Panc1 (cell line): ENCODE results near the gene UBE2J2.

Experiments
- SIN3A ChIP-seq: IDR thresholded peaks from 2 replicates; pipeline ENCODE4 v1.6.1; 2012; ENCODE audit warnings: low read depth, mild to moderate bottlenecking, low read length, moderate library complexity, borderline replicate concordance; ENCODE audit not compliant: insufficient read depth
- TCF7L2 ChIP-seq: IDR thresholded peaks from 2 replicates; pipeline ENCODE4 v1.6.1; 2011; ENCODE audit warnings: mild to moderate bottlenecking, low read depth, low read length, inconsistent platforms
- TF ChIP-seq, protein P1 (sequence below): fragments of 450-650 bp; IDR thresholded peaks from 2 replicates; pipeline ENCODE4 v1.5.1; 2017; ENCODE audit warnings: mild to moderate bottlenecking

DNA sequence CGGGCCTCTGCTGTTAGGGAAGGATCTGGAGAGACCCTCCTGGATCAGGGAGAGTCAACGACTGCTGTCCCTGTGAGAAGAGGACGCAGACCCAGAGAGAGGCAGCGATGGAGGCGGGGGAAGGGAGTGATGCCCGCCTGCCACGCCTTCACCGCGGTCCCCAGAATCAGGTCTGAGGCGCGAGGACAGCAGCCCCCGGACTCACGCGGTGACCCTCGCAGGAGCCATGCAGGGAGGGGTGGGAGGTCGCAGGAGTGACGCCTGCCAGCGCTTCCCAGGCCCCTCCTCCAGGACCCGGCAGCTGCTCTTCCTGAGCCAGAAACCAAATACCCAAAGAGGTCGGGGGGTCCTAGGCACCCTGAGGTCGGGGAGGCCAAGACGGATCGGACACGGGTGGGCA is 53.5 kb downstream of the UBE2J2 start:
- TF ChIP-seq, protein P1, sequence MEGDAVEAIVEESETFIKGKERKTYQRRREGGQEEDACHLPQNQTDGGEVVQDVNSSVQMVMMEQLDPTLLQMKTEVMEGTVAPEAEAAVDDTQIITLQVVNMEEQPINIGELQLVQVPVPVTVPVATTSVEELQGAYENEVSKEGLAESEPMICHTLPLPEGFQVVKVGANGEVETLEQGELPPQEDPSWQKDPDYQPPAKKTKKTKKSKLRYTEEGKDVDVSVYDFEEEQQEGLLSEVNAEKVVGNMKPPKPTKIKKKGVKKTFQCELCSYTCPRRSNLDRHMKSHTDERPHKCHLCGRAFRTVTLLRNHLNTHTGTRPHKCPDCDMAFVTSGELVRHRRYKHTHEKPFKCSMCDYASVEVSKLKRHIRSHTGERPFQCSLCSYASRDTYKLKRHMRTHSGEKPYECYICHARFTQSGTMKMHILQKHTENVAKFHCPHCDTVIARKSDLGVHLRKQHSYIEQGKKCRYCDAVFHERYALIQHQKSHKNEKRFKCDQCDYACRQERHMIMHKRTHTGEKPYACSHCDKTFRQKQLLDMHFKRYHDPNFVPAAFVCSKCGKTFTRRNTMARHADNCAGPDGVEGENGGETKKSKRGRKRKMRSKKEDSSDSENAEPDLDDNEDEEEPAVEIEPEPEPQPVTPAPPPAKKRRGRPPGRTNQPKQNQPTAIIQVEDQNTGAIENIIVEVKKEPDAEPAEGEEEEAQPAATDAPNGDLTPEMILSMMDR, result no peak
- TF ChIP-seq TCF7L2 (no peak), SIN3A (no peak)
